ENCODE measurements around the gene B3GNT4.

The B3GNT4 gene

GRCh38 chr12:122167356-122167925 lies 36.1 kb upstream of the B3GNT4 start:
- H3K4me1 ChIP-seq (ENCODE audit: control insufficient read depth, insufficient read depth, low read depth, low read length) = no peaks in the 10 kb centered on the region
- H2BK15ac ChIP-seq (ENCODE audit: low read depth, poor library complexity, severe bottlenecking) = no peak overlapping the region
- no peak overlapping the region for H3K9ac ChIP-seq (ENCODE audit: low read length)
- no peak overlapping the region for H4K91ac ChIP-seq (ENCODE audit: low read length)
- no peaks in the 10 kb centered on the region for H3K9me3 ChIP-seq (ENCODE audit: control insufficient read depth, low read length)
- no peak overlapping the region for H3K18ac ChIP-seq (ENCODE audit: low read depth in 1 of 2, low read length in 2 of 2)
- no peak overlapping the region for H4K8ac ChIP-seq (ENCODE audit: low read length)
- H2BK120ac ChIP-seq (ENCODE audit: low read depth, low read length) = no peak overlapping the region
- no peaks in the 10 kb centered on the region for H3K36me3 ChIP-seq (ENCODE audit: control insufficient read depth in 1 of 2, insufficient read depth in 2 of 2, low read depth in 1 of 2, low read length in 2 of 2)
- H2AK5ac ChIP-seq (ENCODE audit: low read length, severe bottlenecking) = no peak overlapping the region
- no peaks in the 10 kb centered on the region for H3K79me1 ChIP-seq (replicated peaks; ENCODE audit: low read length, poor library complexity, severe bottlenecking)
- H3K4ac ChIP-seq (ENCODE audit: low read depth in 1 of 2, low read length in 2 of 2) = no peak overlapping the region
- no peak overlapping the region for H2BK12ac ChIP-seq (ENCODE audit: low read length in 2 of 2)
- peaks cover 6 to 32% of the 10 kb centered on the region in 2 experiments for H3K27me3 ChIP-seq (ENCODE audit: control insufficient read depth in 1 of 2, insufficient read depth in 1 of 2, low read length in 2 of 2)
- 97% methylated on average over 10 of the region's 10 CpGs for WGBS
- DNase-seq = no peak
- no peak overlapping the region for H3K27ac ChIP-seq (ENCODE audit: low read length, poor library complexity, severe bottlenecking)
- no peak overlapping the region for H3K14ac ChIP-seq (ENCODE audit: low read length in 2 of 2)
- no peak overlapping the region for H3K23ac ChIP-seq (ENCODE audit: low read length in 2 of 2)
- H2BK5ac ChIP-seq (ENCODE audit: low read depth, low read length, poor library complexity, severe bottlenecking) = no peak overlapping the region
- H2AFZ ChIP-seq (ENCODE audit: low read depth, low read length) = no peak overlapping the region
- no peak overlapping the region for H3K4me2 ChIP-seq (ENCODE audit: low read length, poor library complexity, severe bottlenecking)
- no peak overlapping the region for H3K4me3 ChIP-seq (ENCODE audit: insufficient read depth in 1 of 2, low read depth in 1 of 2, low read length in 2 of 2)

DNA sequence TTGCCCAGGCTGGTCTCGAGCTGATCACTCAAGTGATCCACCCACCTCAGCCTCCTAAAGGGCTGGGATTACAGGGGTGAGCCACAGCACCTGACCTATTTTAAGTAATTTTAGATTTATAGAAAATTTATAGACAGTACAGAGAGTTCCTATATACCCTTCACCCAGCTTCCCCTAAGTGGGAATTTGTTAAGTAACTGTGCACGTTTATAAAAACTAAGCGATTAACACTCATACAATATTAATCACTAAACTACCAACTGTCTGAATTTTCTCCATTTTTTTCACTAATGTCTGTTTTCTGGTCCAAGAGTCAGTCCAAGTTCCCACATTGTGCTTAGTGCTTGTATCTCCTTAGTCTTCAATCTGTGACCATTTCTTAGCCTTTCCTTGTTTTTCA lies 35.0 kb upstream of the B3GNT4 start:
- H3K4ac ChIP-seq (ENCODE audit: low read depth in 1 of 2, low read length in 2 of 2) = no peak overlapping the region
- H3K4me2 ChIP-seq (ENCODE audit: low read length, poor library complexity, severe bottlenecking) = no peak overlapping the region
- H4K8ac ChIP-seq (ENCODE audit: low read length) = no peak overlapping the region
- H3K27ac ChIP-seq (ENCODE audit: low read length, poor library complexity, severe bottlenecking) = no peak overlapping the region
- H3K9me3 ChIP-seq (ENCODE audit: control insufficient read depth, low read length) = no peaks in the 10 kb centered on the region
- no peak overlapping the region for H3K18ac ChIP-seq (ENCODE audit: low read depth in 1 of 2, low read length in 2 of 2)
- H3K14ac ChIP-seq (ENCODE audit: low read length in 2 of 2) = no peak overlapping the region
- H4K91ac ChIP-seq (ENCODE audit: low read length) = no peak overlapping the region
- H3K79me1 ChIP-seq (replicated peaks; ENCODE audit: low read length, poor library complexity, severe bottlenecking) = no peaks in the 10 kb centered on the region
- H3K4me1 ChIP-seq (ENCODE audit: control insufficient read depth, insufficient read depth, low read depth, low read length) = no peaks in the 10 kb centered on the region
- no peaks in the 10 kb centered on the region for H3K36me3 ChIP-seq (ENCODE audit: control insufficient read depth in 1 of 2, insufficient read depth in 2 of 2, low read depth in 1 of 2, low read length in 2 of 2)
- H2BK120ac ChIP-seq (ENCODE audit: low read depth, low read length) = no peak overlapping the region
- H3K23ac ChIP-seq (ENCODE audit: low read length in 2 of 2) = no peak overlapping the region
- no peak overlapping the region for H2AFZ ChIP-seq (ENCODE audit: low read depth, low read length)
- H2BK12ac ChIP-seq (ENCODE audit: low read length in 2 of 2) = no peak overlapping the region
- H2BK15ac ChIP-seq (ENCODE audit: low read depth, poor library complexity, severe bottlenecking) = no peak overlapping the region
- WGBS = 97% methylated on average over 2 of the region's 3 CpGs
- peaks cover 11 to 31% of the 10 kb centered on the region in 2 experiments for H3K27me3 ChIP-seq (ENCODE audit: control insufficient read depth in 1 of 2, insufficient read depth in 1 of 2, low read length in 2 of 2)
- no peak overlapping the region for H3K4me3 ChIP-seq (ENCODE audit: insufficient read depth in 1 of 2, low read depth in 1 of 2, low read length in 2 of 2)
- H2AK5ac ChIP-seq (ENCODE audit: low read length, severe bottlenecking) = no peak overlapping the region
- DNase-seq = no peak
- H2BK5ac ChIP-seq (ENCODE audit: low read depth, low read length, poor library complexity, severe bottlenecking) = no peak overlapping the region
- H3K9ac ChIP-seq (ENCODE audit: low read length) = no peak overlapping the region

- no peak overlapping the region for H2BK12ac ChIP-seq (ENCODE audit: low read length in 2 of 2)
- no peaks in the 10 kb centered on the region for H3K36me3 ChIP-seq (ENCODE audit: control insufficient read depth in 1 of 2, insufficient read depth in 2 of 2, low read depth in 1 of 2, low read length in 2 of 2)
- H3K79me1 ChIP-seq (replicated peaks; ENCODE audit: low read length, poor library complexity, severe bottlenecking) = no peaks in the 10 kb centered on the region
- H3K18ac ChIP-seq (ENCODE audit: low read depth in 1 of 2, low read length in 2 of 2) = no peak overlapping the region
- no peak for DNase-seq
- H2BK5ac ChIP-seq (ENCODE audit: low read depth, low read length, poor library complexity, severe bottlenecking) = no peak overlapping the region
- 89% methylated on average over 1 of the region's 5 CpGs for WGBS
- no peak overlapping the region for H3K27ac ChIP-seq (ENCODE audit: low read length, poor library complexity, severe bottlenecking)
- no peak overlapping the region for H2AFZ ChIP-seq (ENCODE audit: low read depth, low read length)
- no peak overlapping the region for H3K4me3 ChIP-seq (ENCODE audit: insufficient read depth in 1 of 2, low read depth in 1 of 2, low read length in 2 of 2)
- no peak overlapping the region for H3K4me2 ChIP-seq (ENCODE audit: low read length, poor library complexity, severe bottlenecking)
- no peak overlapping the region for H2BK15ac ChIP-seq (ENCODE audit: low read depth, poor library complexity, severe bottlenecking)
- no peak overlapping the region for H4K8ac ChIP-seq (ENCODE audit: low read length)
- H3K4ac ChIP-seq (ENCODE audit: low read depth in 1 of 2, low read length in 2 of 2) = no peak overlapping the region
- no peak overlapping the region for H2AK5ac ChIP-seq (ENCODE audit: low read length, severe bottlenecking)
- peaks cover 14 to 27% of the 10 kb centered on the region in 2 experiments for H3K27me3 ChIP-seq (ENCODE audit: control insufficient read depth in 1 of 2, insufficient read depth in 1 of 2, low read length in 2 of 2)
- H3K14ac ChIP-seq (ENCODE audit: low read length in 2 of 2) = no peak overlapping the region
- H3K9ac ChIP-seq (ENCODE audit: low read length) = no peak overlapping the region
- H3K23ac ChIP-seq (ENCODE audit: low read length in 2 of 2) = no peak overlapping the region
- no peak overlapping the region for H2BK120ac ChIP-seq (ENCODE audit: low read depth, low read length)
- H3K9me3 ChIP-seq (ENCODE audit: control insufficient read depth, low read length) = no peaks in the 10 kb centered on the region
- no peak overlapping the region for H4K91ac ChIP-seq (ENCODE audit: low read length)
- no peaks in the 10 kb centered on the region for H3K4me1 ChIP-seq (ENCODE audit: control insufficient read depth, insufficient read depth, low read depth, low read length)
Measured at GRCh38 chr12:122171399-122171798, 32.1 kb upstream of the B3GNT4 start.

GRCh38 chr12:122172262-122172939 lies 31.1 kb upstream of the B3GNT4 start:
- Histone ChIP-seq H3K23ac (ENCODE audit: low read length in 2 of 2) (no peak overlapping the region), H3K27ac (ENCODE audit: low read length, poor library complexity, severe bottlenecking) (no peak overlapping the region), H3K18ac (ENCODE audit: low read depth in 1 of 2, low read length in 2 of 2) (no peak overlapping the region), H3K14ac (ENCODE audit: low read length in 2 of 2) (no peak overlapping the region), H3K4ac (ENCODE audit: low read depth in 1 of 2, low read length in 2 of 2) (no peak overlapping the region), H3K4me2 (ENCODE audit: low read length, poor library complexity, severe bottlenecking) (no peak overlapping the region), H2AK5ac (ENCODE audit: low read length, severe bottlenecking) (no peak overlapping the region), H4K91ac (ENCODE audit: low read length) (no peak overlapping the region), H3K9me3 (ENCODE audit: control insufficient read depth, low read length) (no peaks in the 10 kb centered on the region), H3K79me1 (replicated peaks; ENCODE audit: low read length, poor library complexity, severe bottlenecking) (no peaks in the 10 kb centered on the region), H2BK15ac (ENCODE audit: low read depth, poor library complexity, severe bottlenecking) (no peak overlapping the region), H2BK120ac (ENCODE audit: low read depth, low read length) (no peak overlapping the region), H3K4me1 (ENCODE audit: control insufficient read depth, insufficient read depth, low read depth, low read length) (no peaks in the 10 kb centered on the region), H2BK12ac (ENCODE audit: low read length in 2 of 2) (no peak overlapping the region), H3K9ac (ENCODE audit: low read length) (no peak overlapping the region), H2AFZ (ENCODE audit: low read depth, low read length) (no peak overlapping the region), H3K4me3 (ENCODE audit: insufficient read depth in 1 of 2, low read depth in 1 of 2, low read length in 2 of 2) (no peak overlapping the region), H2BK5ac (ENCODE audit: low read depth, low read length, poor library complexity, severe bottlenecking) (no peak overlapping the region), H3K27me3 (ENCODE audit: control insufficient read depth in 1 of 2, insufficient read depth in 1 of 2, low read length in 2 of 2) (peaks cover 14 to 24% of the 10 kb centered on the region in 2 experiments), H4K8ac (ENCODE audit: low read length) (no peak overlapping the region), H3K36me3 (ENCODE audit: control insufficient read depth in 1 of 2, insufficient read depth in 2 of 2, low read depth in 1 of 2, low read length in 2 of 2) (no peaks in the 10 kb centered on the region)
- DNase-seq = no peak
- WGBS = 72% methylated on average over 17 of the region's 17 CpGs
